GM18526 (cell line): ENCODE measurements around the gene ATP13A2.

Experiments used
- POLR2A ChIP-seq: IDR thresholded peaks from 3 replicates; pipeline ENCODE4 v1.6.1; 2011; ENCODE audit not compliant: insufficient read length; ENCODE audit errors: extremely low read depth

The ATP13A2 gene

GRCh38 chr1:16968372-16968771, 43.4 kb downstream of the ATP13A2 start:
- no peak for TF ChIP-seq POLR2A

- no peak for TF ChIP-seq POLR2A
Observed at GRCh38 chr1:16967962-16968361, 43.8 kb downstream of the ATP13A2 start.

GRCh38 chr1:16967095-16967575, 44.6 kb downstream of the ATP13A2 start:
- no peak for TF ChIP-seq POLR2A

GRCh38 chr1:16966282-16966681, 45.4 kb downstream of the ATP13A2 start:
- no peak for TF ChIP-seq POLR2A

- no peak for TF ChIP-seq POLR2A
Observed at GRCh38 chr1:16965486-16966067, 46.2 kb downstream of the ATP13A2 start.

GRCh38 chr1:16961297-16962133, 50.2 kb downstream of the ATP13A2 start:
- no peak for TF ChIP-seq POLR2A

GRCh38 chr1:16960560-16961296, 51.0 kb downstream of the ATP13A2 start:
- TF ChIP-seq POLR2A = no peak

- no peak for TF ChIP-seq POLR2A
Observed at GRCh38 chr1:16958475-16958874, 53.3 kb downstream of the ATP13A2 start.

- TF ChIP-seq POLR2A = no peak
Observed at GRCh38 chr1:16957731-16958130, 54.0 kb downstream of the ATP13A2 start.

GRCh38 chr1:16956775-16957174, 55.0 kb downstream of the ATP13A2 start:
- TF ChIP-seq POLR2A = no peak

GRCh38 chr1:16955186-16955585, 56.5 kb downstream of the ATP13A2 start:
- no peak for TF ChIP-seq POLR2A

GRCh38 chr1:16954579-16954978, 57.1 kb downstream of the ATP13A2 start:
- no peak for TF ChIP-seq POLR2A

GRCh38 chr1:16946646-16947045, 65.1 kb downstream of the ATP13A2 start:
- no peak for TF ChIP-seq POLR2A

- no peak for TF ChIP-seq POLR2A
Observed at GRCh38 chr1:16944038-16944437, 67.7 kb downstream of the ATP13A2 start.

GRCh38 chr1:16938351-16939321, 73.1 kb downstream of the ATP13A2 start:
- TF ChIP-seq POLR2A = no peak
